LoVo (cell line): ENCODE data around the gene DNALI1.
"Not testable (repeated sequence)": the region's sequence is repeated elsewhere in the genome, so short reads cannot be mapped to it uniquely, and the experiment has no call there.

Source experiments
- DNase-seq: peaks from one replicate; pipeline ENCODE4 v3.0.0-alpha.2; 2016; ENCODE audit warnings: low spot score

Gene DNALI1

GRCh38 chr1:37553927-37554808 lies 2.6 kb upstream of the DNALI1 start, which contains the start of gene SNIP1:
Gene SNIP1, minus strand, starts transcription at chr1:37554293. Its CDS starts 64 bp downstream, at chr1:37554229.
- DNase-seq = peak; percentile 91

GRCh38 chr1:37557402-37557801 lies 662 bp downstream of the DNALI1 start:
- DNase-seq = no peak

GRCh38 chr1:37558411-37558810 lies 1.7 kb downstream of the DNALI1 start:
- DNase-seq = no peak

GRCh38 chr1:37559080-37559479 lies 2.3 kb downstream of the DNALI1 start:
- no peak for DNase-seq

GRCh38 chr1:37559957-37560379 lies 3.2 kb downstream of the DNALI1 start:
- DNase-seq = not testable (repeated sequence)

GRCh38 chr1:37560401-37561132 lies 3.8 kb downstream of the DNALI1 start:
- no peak for DNase-seq

GRCh38 chr1:37561133-37562132 lies 4.7 kb downstream of the DNALI1 start:
- DNase-seq = peak; percentile 6

- DNase-seq = no peak
These were observed 6.2 kb downstream of the DNALI1 start for GRCh38 chr1:37562984-37563383.

GRCh38 chr1:37564892-37565291 lies 8.2 kb downstream of the DNALI1 start:
- DNase-seq = no peak

- DNase-seq = no peak
These were observed 10.3 kb downstream of the DNALI1 start for GRCh38 chr1:37567023-37567422.

GRCh38 chr1:37570528-37571334 lies 14.0 kb downstream of the DNALI1 start:
- no peak for DNase-seq

GRCh38 chr1:37574834-37575480 lies 18.2 kb downstream of the DNALI1 start:
- DNase-seq = no peak

GRCh38 chr1:37575692-37576091 lies 19.0 kb downstream of the DNALI1 start:
- DNase-seq = no peak

GRCh38 chr1:37584544-37584943 lies 27.8 kb downstream of the DNALI1 start:
- not testable (repeated sequence) for DNase-seq

GRCh38 chr1:37588939-37589338 lies 32.2 kb downstream of the DNALI1 start:
- no peak for DNase-seq

GRCh38 chr1:37593726-37594125 lies 37.0 kb downstream of the DNALI1 start:
- no peak for DNase-seq

- peak; percentile 96 for DNase-seq
These were observed 38.9 kb downstream of the DNALI1 start, which contains the start of gene GNL2 for GRCh38 chr1:37595440-37596181. Gene GNL2, minus strand, starts transcription at chr1:37595937. Its CDS starts 115 bp downstream, at chr1:37595822.

GRCh38 chr1:37596182-37596667 lies 39.5 kb downstream of the DNALI1 start:
- DNase-seq = no peak

- DNase-seq = no peak
These were observed 43.2 kb downstream of the DNALI1 start for GRCh38 chr1:37599940-37600339.
